Left ventricle myocardium inferior (tissue), 1 donor: ENCODE results near the gene STARD9. TPM values are rescaled to one million over a fixed set of nuclear protein-coding genes. Genes with fewer than 3 reads are reported as not detected.

ENCODE experiments used
- DNase-seq: peaks from one replicate; pipeline ENCODE4 v3.0.0-alpha.2; 2020
- H3K27ac ChIP-seq: fragments of 200-600 bp; replicated peaks from 2 replicates; pipeline ENCODE4 v1.8.0; 2021
- H3K27me3 ChIP-seq: fragments of 200-600 bp; 2 replicates; pipeline ENCODE4 v1.8.0; 2021; ENCODE audit warnings: low read depth
- H3K36me3 ChIP-seq: fragments of 200-600 bp; 2 replicates; pipeline ENCODE4 v1.8.0; 2021
- H3K4me1 ChIP-seq: fragments of 200-600 bp; 2 replicates; pipeline ENCODE4 v1.8.0; 2021
- H3K4me3 ChIP-seq: fragments of 200-600 bp; 2 replicates; pipeline ENCODE4 v1.8.0; 2021; ENCODE audit warnings: mild to moderate bottlenecking, moderate library complexity
- H3K9me3 ChIP-seq: fragments of 200-600 bp; replicated peaks from 2 replicates; pipeline ENCODE4 v1.8.0; 2021
- intact Hi-C: fragments of 100-400 bp; cut with micrococcal nuclease; formaldehyde crosslinking; loops from one replicate; pipeline ENCODE4 v1.11.0; 2022
- total RNA-seq: library from RNA; stranded (reverse); fragmentation: NEBNext Ultra II Directional; extraction: Animal tissue kit (Norgen Biotek cat#: 25700); gene quantifications from one replicate; pipeline ENCODE4 v1.2.1, GENCODE V29; 2021
- TF ChIP-seq, protein P1 (sequence below): fragments of 200-600 bp; IDR thresholded peaks from 2 replicates; pipeline ENCODE4 v1.8.0; 2021; ENCODE audit warnings: antibody characterized with exemption, mild to moderate bottlenecking, borderline replicate concordance
- donor health status: DM: no; HTN: yes; CAD: no; lungs with severe emphysema.

The STARD9 gene
- total RNA-seq, 1 donor from 2014 or later, result 4.9 TPM

- DNase-seq, result no peak
- Histone ChIP-seq H3K27ac (no peak overlapping the region), H3K27me3 (no peaks in the 10 kb centered on the region), H3K4me1 (peaks cover 6% of the 10 kb centered on the region), H3K36me3 (peaks cover 34% of the 10 kb centered on the region), H3K9me3 (peaks cover 13% of the 10 kb centered on the region), H3K4me3 (no peak overlapping the region)
- intact Hi-C loops, result loop anchor here (5.0 kb wide), 1 partner anchor 223 kb away; no protein-coding TSS in a partner anchor
- TF ChIP-seq, protein P1, sequence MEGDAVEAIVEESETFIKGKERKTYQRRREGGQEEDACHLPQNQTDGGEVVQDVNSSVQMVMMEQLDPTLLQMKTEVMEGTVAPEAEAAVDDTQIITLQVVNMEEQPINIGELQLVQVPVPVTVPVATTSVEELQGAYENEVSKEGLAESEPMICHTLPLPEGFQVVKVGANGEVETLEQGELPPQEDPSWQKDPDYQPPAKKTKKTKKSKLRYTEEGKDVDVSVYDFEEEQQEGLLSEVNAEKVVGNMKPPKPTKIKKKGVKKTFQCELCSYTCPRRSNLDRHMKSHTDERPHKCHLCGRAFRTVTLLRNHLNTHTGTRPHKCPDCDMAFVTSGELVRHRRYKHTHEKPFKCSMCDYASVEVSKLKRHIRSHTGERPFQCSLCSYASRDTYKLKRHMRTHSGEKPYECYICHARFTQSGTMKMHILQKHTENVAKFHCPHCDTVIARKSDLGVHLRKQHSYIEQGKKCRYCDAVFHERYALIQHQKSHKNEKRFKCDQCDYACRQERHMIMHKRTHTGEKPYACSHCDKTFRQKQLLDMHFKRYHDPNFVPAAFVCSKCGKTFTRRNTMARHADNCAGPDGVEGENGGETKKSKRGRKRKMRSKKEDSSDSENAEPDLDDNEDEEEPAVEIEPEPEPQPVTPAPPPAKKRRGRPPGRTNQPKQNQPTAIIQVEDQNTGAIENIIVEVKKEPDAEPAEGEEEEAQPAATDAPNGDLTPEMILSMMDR, result peak; percentile 84
These were observed 129.1 kb downstream of the STARD9 start for GRCh38 chr15:42704492-42704926.

GRCh38 chr15:42705336-42705735, 129.9 kb downstream of the STARD9 start:
- peaks cover 6% of the 10 kb centered on the region for H3K4me1 ChIP-seq
- H3K27ac ChIP-seq, result no peak overlapping the region
- intact Hi-C loops, result no loop called here
- peaks cover 13% of the 10 kb centered on the region for H3K9me3 ChIP-seq
- no peaks in the 10 kb centered on the region for H3K27me3 ChIP-seq
- DNase-seq, result no peak
- H3K36me3 ChIP-seq, result peaks cover 34% of the 10 kb centered on the region
- no peak overlapping the region for H3K4me3 ChIP-seq
- TF ChIP-seq, protein P1, result no peak

- intact Hi-C loops, result no loop called here
- H3K9me3 ChIP-seq, result no peaks in the 10 kb centered on the region
- peaks cover 19% of the 10 kb centered on the region for H3K36me3 ChIP-seq
- H3K27me3 ChIP-seq, result no peaks in the 10 kb centered on the region
- DNase-seq, result no peak
- TF ChIP-seq, protein P1, result no peak
- peaks cover 14% of the 10 kb centered on the region for H3K4me1 ChIP-seq
- no peak overlapping the region for H3K4me3 ChIP-seq
- no peak overlapping the region for H3K27ac ChIP-seq
These were observed 131.7 kb downstream of the STARD9 start for GRCh38 chr15:42707068-42707467.

DNA sequence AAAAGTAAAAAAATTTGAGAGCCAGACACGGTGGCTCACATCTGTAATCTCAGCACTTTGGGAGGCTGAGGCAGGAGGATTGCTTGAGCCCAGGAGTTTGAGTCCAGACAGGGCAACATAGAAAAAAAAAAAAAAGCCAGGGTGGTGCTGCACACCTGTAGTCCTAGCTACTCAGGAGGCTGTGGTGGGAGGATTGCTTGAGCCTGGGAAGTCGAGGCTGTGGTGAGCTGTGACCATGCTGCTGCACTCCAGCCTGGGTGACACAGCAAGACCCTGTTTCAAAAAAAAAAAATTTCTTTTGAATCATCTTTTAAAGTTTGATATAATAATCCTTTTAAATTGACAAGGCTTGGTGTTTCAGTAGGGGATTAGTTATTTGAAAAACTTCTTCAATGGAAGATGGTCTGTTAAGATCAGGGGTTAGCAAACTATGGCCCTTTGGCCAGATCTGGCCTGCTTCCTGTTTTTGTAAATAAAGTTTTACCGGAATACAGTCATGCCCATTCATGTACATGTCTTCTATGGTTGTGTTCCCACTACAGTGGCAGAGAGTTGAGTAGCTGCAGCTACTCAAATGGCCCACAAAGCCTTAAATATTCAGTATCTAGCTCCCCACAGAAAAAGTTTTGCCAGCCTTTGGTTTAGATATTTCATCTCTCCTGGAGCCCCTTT, 132.6 kb downstream of the STARD9 start:
- H3K27me3 ChIP-seq, result no peaks in the 10 kb centered on the region
- peaks cover 14% of the 10 kb centered on the region for H3K4me1 ChIP-seq
- no peak overlapping the region for H3K4me3 ChIP-seq
- DNase-seq, result no peak
- TF ChIP-seq, protein P1, result no peak
- H3K27ac ChIP-seq, result no peak overlapping the region
- intact Hi-C loops, result no loop called here
- peaks cover 11% of the 10 kb centered on the region for H3K36me3 ChIP-seq
- H3K9me3 ChIP-seq, result no peaks in the 10 kb centered on the region

GRCh38 chr15:42710662-42711061, 135.3 kb downstream of the STARD9 start:
- H3K27ac ChIP-seq, result no peak overlapping the region
- H3K9me3 ChIP-seq, result no peaks in the 10 kb centered on the region
- H3K36me3 ChIP-seq, result peaks cover 6% of the 10 kb centered on the region
- TF ChIP-seq, protein P1, result no peak
- peaks cover 14% of the 10 kb centered on the region for H3K4me1 ChIP-seq
- no peaks in the 10 kb centered on the region for H3K27me3 ChIP-seq
- H3K4me3 ChIP-seq, result no peak overlapping the region
- intact Hi-C loops, result no loop called here
- no peak for DNase-seq
